Measurements from ENCODE around the gene EPHB6. TPM values are rescaled to one million over a fixed set of nuclear protein-coding genes. Genes with fewer than 3 reads are reported as not detected.

The EPHB6 gene
- total and polyA plus RNA-seq, 2 donors: 75.6 to 163 TPM

GRCh38 chr7:142884286-142884640 is 29.4 kb downstream of the EPHB6 start:
- Histone ChIP-seq H3K9me3 (ENCODE audit: control insufficient read depth in 2 of 2, insufficient read depth in 1 of 2, low read length in 1 of 2) (no peaks in the 10 kb centered on the region), H3K36me3 (ENCODE audit: control insufficient read depth in 2 of 2, insufficient read depth in 2 of 2, low read length in 1 of 2) (no peaks in the 10 kb centered on the region), H3K4me3 (ENCODE audit: low read length in 2 of 2) (no peak overlapping the region), H3K27me3 (ENCODE audit: control insufficient read depth in 2 of 2, insufficient read depth in 1 of 2, low read length in 1 of 2) (no peaks in the 10 kb centered on the region), H3K4me1 (ENCODE audit: control insufficient read depth in 2 of 2, insufficient read depth in 2 of 2, low read length in 2 of 2) (peaks cover 0 to 5% of the 10 kb centered on the region in 2 donors), H3K27ac (ENCODE audit: low read depth in 1 of 2, low read length in 1 of 2) (no peak overlapping the region)
- DNase-seq (ENCODE audit: low read depth in 6 of 9, low spot score in 9 of 9): no peak
- 96% methylated on average over 4 of the region's 4 CpGs for WGBS

- H3K4me1 ChIP-seq (ENCODE audit: control insufficient read depth in 2 of 2, insufficient read depth in 2 of 2, low read length in 2 of 2): peaks cover 0 to 5% of the 10 kb centered on the region in 2 donors
- H3K27me3 ChIP-seq (ENCODE audit: control insufficient read depth in 2 of 2, insufficient read depth in 1 of 2, low read length in 1 of 2): no peaks in the 10 kb centered on the region
- no peak within 1 kb of the TSS for H3K27ac ChIP-seq (ENCODE audit: low read depth in 1 of 2, low read length in 1 of 2)
- no peaks in the 10 kb centered on the region for H3K36me3 ChIP-seq (ENCODE audit: control insufficient read depth in 2 of 2, insufficient read depth in 2 of 2, low read length in 1 of 2)
- 93% methylated on average over 16 of the region's 16 CpGs for WGBS
- no peak for DNase-seq (ENCODE audit: low read depth in 6 of 9, low spot score in 9 of 9)
- no peak within 1 kb of the TSS for H3K4me3 ChIP-seq (ENCODE audit: low read length in 2 of 2)
- H3K9me3 ChIP-seq (ENCODE audit: control insufficient read depth in 2 of 2, insufficient read depth in 1 of 2, low read length in 1 of 2): no peaks in the 10 kb centered on the region
Observed at GRCh38 chr7:142885311-142886230, 30.7 kb downstream of the EPHB6 start, which contains the start of gene TRPV6. Gene TRPV6, minus strand, starts transcription at chr7:142885745.

GRCh38 chr7:142886866-142887265 is 32.0 kb downstream of the EPHB6 start:
- Histone ChIP-seq H3K27me3 (ENCODE audit: control insufficient read depth in 2 of 2, insufficient read depth in 1 of 2, low read length in 1 of 2) (no peaks in the 10 kb centered on the region), H3K27ac (ENCODE audit: low read depth in 1 of 2, low read length in 1 of 2) (no peak overlapping the region), H3K4me1 (ENCODE audit: control insufficient read depth in 2 of 2, insufficient read depth in 2 of 2, low read length in 2 of 2) (no peaks in the 10 kb centered on the region), H3K36me3 (ENCODE audit: control insufficient read depth in 2 of 2, insufficient read depth in 2 of 2, low read length in 1 of 2) (no peaks in the 10 kb centered on the region), H3K9me3 (ENCODE audit: control insufficient read depth in 2 of 2, insufficient read depth in 1 of 2, low read length in 1 of 2) (no peaks in the 10 kb centered on the region), H3K4me3 (ENCODE audit: low read length in 2 of 2) (no peak overlapping the region)
- WGBS: 88% methylated on average over 7 of the region's 7 CpGs
- no peak for DNase-seq (ENCODE audit: low read depth in 6 of 9, low spot score in 9 of 9)

GRCh38 chr7:142887282-142888015 is 32.6 kb downstream of the EPHB6 start:
- Histone ChIP-seq H3K36me3 (ENCODE audit: control insufficient read depth in 2 of 2, insufficient read depth in 2 of 2, low read length in 1 of 2) (no peaks in the 10 kb centered on the region), H3K27ac (ENCODE audit: low read depth in 1 of 2, low read length in 1 of 2) (no peak overlapping the region), H3K4me3 (ENCODE audit: low read length in 2 of 2) (no peak overlapping the region), H3K27me3 (ENCODE audit: control insufficient read depth in 2 of 2, insufficient read depth in 1 of 2, low read length in 1 of 2) (no peaks in the 10 kb centered on the region), H3K4me1 (ENCODE audit: control insufficient read depth in 2 of 2, insufficient read depth in 2 of 2, low read length in 2 of 2) (no peaks in the 10 kb centered on the region), H3K9me3 (ENCODE audit: control insufficient read depth in 2 of 2, insufficient read depth in 1 of 2, low read length in 1 of 2) (no peaks in the 10 kb centered on the region)
- WGBS: 98% methylated on average over 12 of the region's 12 CpGs
- DNase-seq (ENCODE audit: low read depth in 6 of 9, low spot score in 9 of 9): no peak

- H3K4me3 ChIP-seq (ENCODE audit: low read length in 2 of 2): no peak overlapping the region
- WGBS: 92% methylated on average over 3 of the region's 3 CpGs
- H3K27ac ChIP-seq (ENCODE audit: low read depth in 1 of 2, low read length in 1 of 2): no peak overlapping the region
- no peak for DNase-seq (ENCODE audit: low read depth in 6 of 9, low spot score in 9 of 9)
- no peaks in the 10 kb centered on the region for H3K36me3 ChIP-seq (ENCODE audit: control insufficient read depth in 2 of 2, insufficient read depth in 2 of 2, low read length in 1 of 2)
- H3K4me1 ChIP-seq (ENCODE audit: control insufficient read depth in 2 of 2, insufficient read depth in 2 of 2, low read length in 2 of 2): no peaks in the 10 kb centered on the region
- H3K9me3 ChIP-seq (ENCODE audit: control insufficient read depth in 2 of 2, insufficient read depth in 1 of 2, low read length in 1 of 2): no peaks in the 10 kb centered on the region
- H3K27me3 ChIP-seq (ENCODE audit: control insufficient read depth in 2 of 2, insufficient read depth in 1 of 2, low read length in 1 of 2): no peaks in the 10 kb centered on the region
Observed at GRCh38 chr7:142889816-142890215, 34.9 kb downstream of the EPHB6 start.

- 93% methylated on average over 12 of the region's 12 CpGs for WGBS
- no peak for DNase-seq (ENCODE audit: low read depth in 6 of 9, low spot score in 9 of 9)
- H3K4me3 ChIP-seq (ENCODE audit: low read length in 2 of 2): no peak overlapping the region
Observed at GRCh38 chr7:142890874-142891485, 36.1 kb downstream of the EPHB6 start.

GRCh38 chr7:142891490-142892082 is 36.7 kb downstream of the EPHB6 start:
- WGBS: 94% methylated on average over 10 of the region's 10 CpGs
- no peak for DNase-seq (ENCODE audit: low read depth in 6 of 9, low spot score in 9 of 9)
- no peak overlapping the region for H3K4me3 ChIP-seq (ENCODE audit: low read length in 2 of 2)
- H3K9me3 ChIP-seq (ENCODE audit: control insufficient read depth in 2 of 2, insufficient read depth in 1 of 2, low read length in 1 of 2): no peaks in the 10 kb centered on the region
- H3K27me3 ChIP-seq (ENCODE audit: control insufficient read depth in 2 of 2, insufficient read depth in 1 of 2, low read length in 1 of 2): no peaks in the 10 kb centered on the region
- no peaks in the 10 kb centered on the region for H3K4me1 ChIP-seq (ENCODE audit: control insufficient read depth in 2 of 2, insufficient read depth in 2 of 2, low read length in 2 of 2)
- no peaks in the 10 kb centered on the region for H3K36me3 ChIP-seq (ENCODE audit: control insufficient read depth in 2 of 2, insufficient read depth in 2 of 2, low read length in 1 of 2)
- no peak overlapping the region for H3K27ac ChIP-seq (ENCODE audit: low read depth in 1 of 2, low read length in 1 of 2)

More at GRCh38 chr7:142890874-142891485, 36.1 kb downstream of the EPHB6 start:
- Histone ChIP-seq H3K4me1 (ENCODE audit: control insufficient read depth in 2 of 2, insufficient read depth in 2 of 2, low read length in 2 of 2) (no peaks in the 10 kb centered on the region), H3K27ac (ENCODE audit: low read depth in 1 of 2, low read length in 1 of 2) (no peak overlapping the region), H3K9me3 (ENCODE audit: control insufficient read depth in 2 of 2, insufficient read depth in 1 of 2, low read length in 1 of 2) (no peaks in the 10 kb centered on the region), H3K36me3 (ENCODE audit: control insufficient read depth in 2 of 2, insufficient read depth in 2 of 2, low read length in 1 of 2) (no peaks in the 10 kb centered on the region), H3K27me3 (ENCODE audit: control insufficient read depth in 2 of 2, insufficient read depth in 1 of 2, low read length in 1 of 2) (no peaks in the 10 kb centered on the region)

GRCh38 chr7:142892951-142893350 is 38.1 kb downstream of the EPHB6 start:
- Histone ChIP-seq H3K4me1 (ENCODE audit: control insufficient read depth in 2 of 2, insufficient read depth in 2 of 2, low read length in 2 of 2) (no peaks in the 10 kb centered on the region), H3K9me3 (ENCODE audit: control insufficient read depth in 2 of 2, insufficient read depth in 1 of 2, low read length in 1 of 2) (no peaks in the 10 kb centered on the region), H3K36me3 (ENCODE audit: control insufficient read depth in 2 of 2, insufficient read depth in 2 of 2, low read length in 1 of 2) (no peaks in the 10 kb centered on the region), H3K27me3 (ENCODE audit: control insufficient read depth in 2 of 2, insufficient read depth in 1 of 2, low read length in 1 of 2) (no peaks in the 10 kb centered on the region), H3K27ac (ENCODE audit: low read depth in 1 of 2, low read length in 1 of 2) (no peak overlapping the region), H3K4me3 (ENCODE audit: low read length in 2 of 2) (no peak overlapping the region)
- WGBS: 94% methylated on average over 5 of the region's 5 CpGs
- no peak for DNase-seq (ENCODE audit: low read depth in 6 of 9, low spot score in 9 of 9)

All from thymus (tissue), 11 donors.